ENCODE measurements around the gene LZIC. TPM values are rescaled to one million over a fixed set of nuclear protein-coding genes. Genes with fewer than 3 reads are reported as not detected.

LZIC gene
- polyA plus RNA-seq, 2 of the 4 experiments (the other 2 are of a cell fraction), result 24.5 to 29.0 TPM

GRCh38 chr1:9888886-9889285 lies 54.3 kb downstream of the LZIC start:
- POLR2A ChIA-PET, result no interaction called here

GRCh38 chr1:9887070-9887469 lies 56.1 kb downstream of the LZIC start:
- ChIA-PET CTCF (interaction anchor here (0.5 to 3.6 kb wide), 5 partner anchors 10 to 468 kb away, joined by 3 to 21 read pairs (median 4); no protein-coding TSS in a partner anchor), POLR2A (no interaction called here)
- WGBS (ENCODE audit: missing lambda C conversion rate), result 89% methylated on average over 4 of the region's 4 CpGs

More at GRCh38 chr1:9888886-9889285, 54.3 kb downstream of the LZIC start:
- H3K9me3 ChIP-seq, result no peaks in the 10 kb centered on the region
- no peak overlapping the region for H3K4me3 ChIP-seq
- no peak overlapping the region for H3K27ac ChIP-seq
- WGBS (ENCODE audit: missing lambda C conversion rate), result 91% methylated on average over 4 of the region's 9 CpGs
- H3K4me2 ChIP-seq, result no peak overlapping the region
- CTCF ChIA-PET, result interaction anchor here (1.2 to 3.6 kb wide), 5 partner anchors 11 to 21 kb away, joined by 3 to 21 read pairs (median 3); no protein-coding TSS in a partner anchor
- no peak for ATAC-seq
- TF ChIP-seq HDAC2 (IDR thresholded peaks at IDR 0.05) (no peak), KDM1A (IDR thresholded peaks at IDR 0.05; ENCODE audit: low read depth) (no peak), ESRRA (IDR thresholded peaks at IDR 0.05; ENCODE audit: borderline replicate concordance, low read length) (no peak), NPAS2 (CRISPR knock-in tag; IDR thresholded peaks at IDR 0.05; ENCODE audit: borderline replicate concordance) (no peak)
- H3K4me1 ChIP-seq, result peaks cover 19% of the 10 kb centered on the region
- FAIRE-seq, result no peak
- no peak for DNase-seq (ENCODE audit: low read depth in 1 of 2, low spot score in 1 of 2)

GRCh38 chr1:9886092-9886742 lies 57.0 kb downstream of the LZIC start:
- no peak for FAIRE-seq
- H3K4me1 ChIP-seq, result peaks cover 14% of the 10 kb centered on the region
- TF ChIP-seq HOXA7 (CRISPR knock-in tag; IDR thresholded peaks at IDR 0.05) (no peak), GATA3 (IDR thresholded peaks at IDR 0.05; ENCODE audit: borderline replicate concordance) (no peak), RNF2 (IDR thresholded peaks at IDR 0.05; ENCODE audit: borderline replicate concordance, low read depth) (no peak), FOSL2 (IDR thresholded peaks at IDR 0.05) (no peak), FOSL2 (CRISPR knock-in tag; IDR thresholded peaks at IDR 0.05) (no peak), ZNF302 (CRISPR knock-in tag; IDR thresholded peaks at IDR 0.05) (no peak), KDM5A (IDR thresholded peaks at IDR 0.05) (no peak), ZSCAN20 (CRISPR knock-in tag; IDR thresholded peaks at IDR 0.05) (no peak), CTCF (IDR thresholded peaks at IDR 0.05) (no peak), HES2 (IDR thresholded peaks at IDR 0.05) (no peak), PHF8 (IDR thresholded peaks at IDR 0.05; ENCODE audit: borderline replicate concordance, low read depth) (no peak), POLR2A (IDR thresholded peaks at IDR 0.05; ENCODE audit: low read length) (no peak), NR3C1 (IDR thresholded peaks at IDR 0.05) (no peak), MAZ (IDR thresholded peaks at IDR 0.05; ENCODE audit: borderline replicate concordance, low read depth, low read length) (no peak), JUN (IDR thresholded peaks at IDR 0.05) (no peak), ELK1 (IDR thresholded peaks at IDR 0.05; ENCODE audit: low read depth, low read length) (no peak), CEBPB (IDR thresholded peaks at IDR 0.05) (no peak)
- CTCF ChIA-PET, result interaction anchor here (1.3 to 3.6 kb wide), 4 partner anchors 9 to 56 kb away, joined by 4 to 21 read pairs (median 5); no protein-coding TSS in a partner anchor
- no peak for ATAC-seq
- 84% methylated on average over 11 of the region's 17 CpGs for WGBS (ENCODE audit: missing lambda C conversion rate)
- POLR2A ChIA-PET, result no interaction called here
- H3K4me3 ChIP-seq, result no peak overlapping the region
- no peak overlapping the region for H3K4me2 ChIP-seq
- H3K9me3 ChIP-seq, result no peaks in the 10 kb centered on the region
- DNase-seq (ENCODE audit: low read depth in 1 of 2, low spot score in 1 of 2), result no peak
- no peak overlapping the region for H3K27ac ChIP-seq

More at GRCh38 chr1:9887070-9887469, 56.1 kb downstream of the LZIC start:
- FAIRE-seq, result no peak
- H3K4me3 ChIP-seq, result no peak overlapping the region
- TF ChIP-seq NR3C1 (IDR thresholded peaks at IDR 0.05), result no peak
- TF ChIP-seq FOSL2 (IDR thresholded peaks at IDR 0.05), result no peak
- no peak for TF ChIP-seq FOSL2 (CRISPR knock-in tag; IDR thresholded peaks at IDR 0.05)
- TF ChIP-seq ZSCAN20 (CRISPR knock-in tag; IDR thresholded peaks at IDR 0.05), result no peak
- TF ChIP-seq FOXS1 (CRISPR knock-in tag; IDR thresholded peaks at IDR 0.05), result no peak
- no peak for TF ChIP-seq E2F6 (IDR thresholded peaks at IDR 0.05; ENCODE audit: borderline replicate concordance, low read depth)
- no peaks in the 10 kb centered on the region for H3K9me3 ChIP-seq
- H3K4me2 ChIP-seq, result no peak overlapping the region
- no peak for ATAC-seq
- no peak overlapping the region for H3K27ac ChIP-seq
- DNase-seq (ENCODE audit: low read depth in 1 of 2, low spot score in 1 of 2), result no peak
- peaks cover 16% of the 10 kb centered on the region for H3K4me1 ChIP-seq

Data from A549 (cell line).